ENCODE data around the gene BTN1A1.
A peak's percentile ranks its signal among the peaks of the same experiment; 100 is the strongest.
"Not testable (repeated sequence)": the region's sequence is repeated elsewhere in the genome, so short reads cannot be mapped to it uniquely, and the experiment has no call there.

The BTN1A1 gene

DNA sequence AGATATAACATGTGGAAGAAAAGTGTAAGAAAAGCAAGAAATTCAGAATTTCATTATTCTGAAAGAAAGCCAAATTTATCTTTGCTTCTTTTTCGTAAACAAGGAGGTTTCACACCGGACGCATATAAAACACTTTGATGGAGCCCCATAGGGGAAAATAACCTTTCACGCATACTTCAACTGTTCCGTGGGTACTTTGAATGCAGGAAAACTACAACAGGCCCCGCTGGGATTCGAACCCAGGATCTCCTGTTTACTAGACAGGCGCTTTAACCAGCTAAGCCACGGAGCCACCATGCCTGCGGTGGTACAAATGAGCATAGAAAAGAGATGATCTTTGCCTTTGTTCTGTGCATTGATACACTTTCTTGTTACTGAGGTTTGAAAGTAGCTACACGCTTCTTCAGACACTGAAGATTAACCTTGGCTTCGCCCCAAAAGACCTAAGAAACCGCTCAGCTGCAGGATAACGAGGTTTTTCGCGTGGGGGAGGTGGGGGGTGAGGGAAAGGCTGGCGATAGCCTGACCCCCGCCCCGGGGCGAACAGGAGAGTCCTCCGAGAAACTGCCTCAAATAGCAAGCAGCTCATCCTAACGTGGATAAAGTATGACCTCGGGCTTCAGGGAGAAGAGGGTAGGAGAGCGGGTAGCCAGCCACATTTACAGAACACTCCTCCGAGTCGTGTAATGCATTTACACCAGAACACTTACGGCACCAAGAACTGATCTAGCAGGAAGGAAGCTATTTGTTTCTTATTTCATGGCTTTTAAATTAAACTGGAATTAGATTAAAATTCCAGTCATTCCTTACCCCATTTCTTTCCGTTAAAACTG lies 32.8 kb downstream of the BTN1A1 start:
- peak overlapping the region; percentile 76 for H3K4me3 ChIP-seq (ENCODE audit: low read length)
- peak; percentile 94 for DNase-seq (ENCODE audit: low read depth, low spot score)

DNA sequence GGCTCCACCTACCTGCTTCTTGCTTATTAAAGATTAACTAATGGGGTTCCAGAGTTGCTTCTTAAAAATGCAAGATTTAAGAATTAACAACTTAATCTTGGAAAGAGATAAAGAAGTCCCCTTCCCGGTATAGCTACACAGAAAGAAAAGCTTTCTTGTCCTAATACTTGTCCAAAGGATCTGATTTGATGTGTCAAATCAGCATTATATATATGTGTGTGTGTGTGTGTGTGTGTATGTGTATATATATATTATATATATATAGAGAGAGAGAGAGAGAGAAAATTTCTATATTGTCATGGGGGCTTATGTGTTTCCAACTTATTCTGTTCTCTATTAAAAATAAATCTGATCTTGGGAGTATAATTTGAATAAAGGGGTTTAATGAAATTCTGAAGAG lies 33.4 kb downstream of the BTN1A1 start:
- peak overlapping the region; percentile 76 for H3K4me3 ChIP-seq (ENCODE audit: low read length)
- no peak for DNase-seq (ENCODE audit: low read depth, low spot score)

DNA sequence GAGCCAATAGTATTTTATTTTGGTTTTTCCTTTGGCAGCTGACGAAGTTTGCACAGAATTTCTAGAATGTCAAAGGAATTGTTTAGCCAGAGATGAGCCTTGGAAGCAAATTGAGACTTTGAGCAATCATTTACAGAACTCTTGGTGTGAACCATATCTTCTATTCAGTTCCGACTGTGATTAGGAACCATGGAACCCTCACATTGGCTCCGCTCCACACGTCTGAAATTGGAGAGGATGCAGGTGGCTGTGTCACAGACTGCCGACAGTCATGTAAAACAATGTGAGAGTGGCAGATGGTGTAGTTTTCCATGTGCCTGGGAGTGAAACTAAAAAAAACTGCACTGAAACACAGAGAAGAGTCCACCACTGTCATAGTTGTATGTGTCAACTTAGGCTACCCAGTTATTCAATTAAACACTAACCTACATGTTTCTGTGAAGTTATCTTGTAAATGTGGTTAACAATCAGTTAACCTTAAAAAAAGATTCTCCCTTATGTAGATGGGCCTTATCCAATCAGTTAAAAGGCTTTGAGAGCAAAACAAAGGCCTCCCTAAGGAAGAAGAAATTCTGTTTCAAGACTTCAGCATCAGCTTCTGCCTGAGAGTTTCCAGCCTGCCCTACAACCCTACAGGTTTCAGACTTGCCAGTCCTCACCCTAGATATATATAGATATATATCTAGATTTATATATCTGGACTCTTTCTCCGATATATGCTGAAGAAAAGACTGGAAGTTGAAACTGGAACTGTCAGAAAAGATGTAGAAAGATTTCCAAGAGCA lies 34.8 kb downstream of the BTN1A1 start:
- DNase-seq (ENCODE audit: low read depth, low spot score) = peak; percentile 58
- no peak overlapping the region for H3K4me3 ChIP-seq (ENCODE audit: low read length)

DNA sequence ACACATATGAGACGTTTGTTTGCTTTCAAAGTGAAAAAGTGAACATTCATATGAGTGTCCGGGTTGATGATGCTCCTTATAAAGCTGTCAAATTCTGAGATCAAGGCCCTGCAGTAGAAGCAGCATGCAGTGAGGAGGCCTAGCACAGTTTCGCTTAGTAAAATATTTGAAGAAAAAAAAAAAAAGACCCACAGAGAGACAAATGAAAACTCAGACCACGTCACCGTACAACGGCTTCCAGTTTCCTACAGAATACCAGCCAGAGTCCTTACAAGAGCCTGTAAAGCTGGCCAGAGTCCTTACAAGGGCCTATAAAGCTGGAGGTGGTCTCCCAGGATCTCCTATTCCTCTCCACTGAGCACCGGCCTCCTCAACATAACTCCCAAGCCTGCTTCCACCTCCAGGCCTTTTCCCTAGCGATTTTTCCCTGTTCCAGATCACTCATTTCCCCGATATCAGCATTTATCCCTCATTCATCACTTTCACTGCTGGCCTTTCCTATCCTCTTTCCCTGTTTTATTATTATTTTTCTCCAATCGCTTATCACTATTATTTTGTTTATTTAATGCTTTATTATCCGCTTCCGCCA lies 36.6 kb downstream of the BTN1A1 start:
- peak; percentile 73 for DNase-seq (ENCODE audit: low read depth, low spot score)
- peak overlapping the region; percentile 92 for H3K4me3 ChIP-seq (ENCODE audit: low read length)

DNA sequence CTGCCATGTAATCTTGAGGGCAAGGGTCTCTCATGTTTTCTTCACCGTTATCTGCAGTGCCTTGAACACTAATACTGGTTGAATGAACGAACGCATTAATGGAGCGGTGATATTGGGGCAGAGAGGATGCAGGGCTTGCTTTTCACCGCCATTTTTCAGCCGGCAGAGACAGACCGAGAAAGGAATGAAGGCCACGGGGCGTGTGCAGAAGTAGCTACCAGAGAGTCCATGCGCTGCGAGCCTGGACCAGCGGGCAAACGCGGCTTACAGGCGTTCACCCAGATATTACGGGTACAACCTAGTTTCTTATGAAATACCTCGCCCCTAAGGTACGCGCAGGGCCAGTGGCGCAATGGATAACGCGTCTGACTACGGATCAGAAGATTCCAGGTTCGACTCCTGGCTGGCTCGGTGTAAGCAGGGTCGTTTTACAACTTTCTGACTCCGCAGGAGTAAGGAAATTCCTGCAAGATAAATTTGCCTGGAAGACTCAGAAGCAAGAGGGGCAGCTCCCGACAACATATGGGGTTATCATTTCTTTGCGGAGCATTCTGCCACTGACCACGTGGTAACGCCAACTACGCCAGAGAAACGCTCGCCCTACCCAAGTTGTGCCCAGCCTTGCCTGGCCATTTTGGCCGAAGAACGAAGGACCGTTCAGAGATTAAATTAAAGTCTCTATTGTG lies 37.2 kb downstream of the BTN1A1 start:
- H3K4me3 ChIP-seq (ENCODE audit: low read length) = peak overlapping the region; percentile 92
- DNase-seq (ENCODE audit: low read depth, low spot score) = peak; percentile 91

DNA sequence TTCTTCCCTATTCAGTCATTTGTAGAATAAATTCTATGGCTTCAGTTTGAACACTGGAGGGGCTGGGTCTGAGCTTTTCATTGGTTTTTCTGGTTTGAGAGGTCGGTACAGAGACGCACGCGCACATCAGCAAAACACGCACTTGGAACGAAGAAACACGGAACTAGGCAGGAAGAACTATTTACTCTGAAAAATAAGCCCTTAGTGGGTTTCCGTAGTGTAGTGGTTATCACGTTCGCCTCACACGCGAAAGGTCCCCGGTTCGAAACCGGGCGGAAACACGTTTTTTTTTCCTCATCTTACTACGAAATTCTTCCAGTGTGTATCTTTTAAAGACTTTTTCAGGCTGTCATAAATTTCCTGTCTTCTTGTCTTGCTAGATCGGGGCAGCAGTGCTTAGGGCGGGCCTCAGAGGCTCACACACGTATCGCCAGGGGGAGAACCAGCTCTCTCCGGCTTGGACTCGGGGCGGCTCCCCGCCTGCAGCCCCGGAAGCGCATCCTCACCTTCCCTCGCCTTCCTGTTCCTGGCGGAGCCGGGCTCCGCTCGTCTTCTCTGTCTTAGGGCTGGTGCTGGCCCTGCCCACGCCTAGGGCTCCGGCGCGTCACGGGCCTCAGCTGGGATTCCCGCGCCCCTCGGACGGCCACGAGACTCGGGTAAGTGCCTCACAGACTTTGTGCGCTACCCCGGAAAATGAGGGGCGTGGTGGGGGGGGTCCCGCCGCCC lies 37.9 kb downstream of the BTN1A1 start, which contains the start of gene HMGN4:
Gene HMGN4 (plus strand): TSS at position 521 of the 726 bp plus-strand sequence. CDS start 6,841 bp downstream, outside the sequence.
- DNase-seq (ENCODE audit: low read depth, low spot score) = peak; percentile 94
- peak within 1 kb of the TSS; percentile 92 for H3K4me3 ChIP-seq (ENCODE audit: low read length)

DNA sequence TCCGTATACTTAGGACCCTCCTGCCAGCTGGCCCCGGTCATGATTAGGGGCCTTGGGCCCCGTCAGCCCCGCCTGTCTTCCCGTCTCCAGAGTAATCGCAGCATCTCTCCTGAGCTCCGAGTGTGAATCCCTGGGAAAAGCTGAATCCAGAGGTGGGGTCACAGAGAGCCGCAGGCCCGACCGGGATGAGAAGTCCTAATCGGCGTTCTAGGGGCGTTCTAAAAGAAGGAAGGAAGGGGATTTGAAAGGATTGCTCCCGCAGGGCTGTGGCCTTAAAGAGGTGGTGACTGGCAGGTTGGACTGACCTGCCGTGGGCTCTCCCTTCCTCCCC lies 38.4 kb downstream of the BTN1A1 start:
- DNase-seq (ENCODE audit: low read depth, low spot score) = no peak
- H3K4me3 ChIP-seq (ENCODE audit: low read length) = peak overlapping the region; percentile 92

DNA sequence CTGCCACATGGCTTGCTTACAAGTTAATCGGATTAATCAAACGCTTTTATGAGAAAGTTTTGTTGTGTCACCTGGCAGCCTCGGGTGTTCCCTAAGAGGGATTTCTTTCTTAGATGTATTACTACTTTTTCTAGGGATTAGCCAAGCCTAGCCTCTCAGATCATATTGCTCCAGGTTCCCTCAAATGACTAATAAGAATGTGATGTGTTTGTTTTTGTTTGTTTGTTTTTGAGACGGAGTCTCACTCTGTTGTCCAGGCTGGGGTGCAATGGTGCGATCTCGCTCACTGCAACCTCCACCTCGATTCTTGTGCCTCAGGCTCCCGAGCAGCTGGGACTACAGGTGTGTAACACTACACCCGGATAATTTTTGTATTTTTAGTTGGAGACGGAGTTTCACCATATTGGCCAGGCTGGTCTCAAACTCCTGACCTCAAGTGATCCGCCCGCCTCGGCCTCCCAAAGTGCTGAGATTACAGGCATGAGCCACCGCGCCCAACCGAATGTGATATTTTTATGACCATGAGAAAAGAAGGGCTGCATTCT lies 39.0 kb downstream of the BTN1A1 start:
- no peak for DNase-seq (ENCODE audit: low read depth, low spot score)
- peak overlapping the region; percentile 92 for H3K4me3 ChIP-seq (ENCODE audit: low read length)

DNA sequence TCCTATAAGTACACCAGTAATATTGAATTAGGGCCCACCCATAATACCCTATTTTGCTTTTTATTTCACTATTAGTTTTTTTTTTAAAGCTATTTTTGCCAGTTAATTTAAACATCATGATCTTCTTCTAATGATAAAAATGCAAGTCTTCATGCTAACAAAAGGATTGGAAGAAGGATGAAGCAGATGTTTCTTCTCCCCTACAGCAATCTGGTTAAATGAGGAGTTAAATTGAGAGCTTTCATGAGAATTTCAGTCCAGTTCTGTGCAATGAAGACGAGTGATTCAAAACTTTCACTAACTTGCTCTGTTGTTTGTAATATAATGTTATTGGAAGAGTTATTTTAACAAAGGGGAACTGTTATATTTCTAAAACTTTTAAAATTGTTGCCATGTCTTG lies 41.5 kb downstream of the BTN1A1 start:
- DNase-seq (ENCODE audit: low read depth, low spot score) = no peak
- H3K4me3 ChIP-seq (ENCODE audit: low read length) = no peak overlapping the region

- no peak for DNase-seq (ENCODE audit: low read depth, low spot score)
- no peak overlapping the region for H3K4me3 ChIP-seq (ENCODE audit: low read length)
Measured at GRCh38 chr6:26543953-26544352, 43.9 kb downstream of the BTN1A1 start.

GRCh38 chr6:26544473-26544872 lies 44.4 kb downstream of the BTN1A1 start:
- no peak for DNase-seq (ENCODE audit: low read depth, low spot score)
- H3K4me3 ChIP-seq (ENCODE audit: low read length) = no peak overlapping the region

- DNase-seq (ENCODE audit: low read depth, low spot score) = no peak
- no peak overlapping the region for H3K4me3 ChIP-seq (ENCODE audit: low read length)
Measured at GRCh38 chr6:26545627-26546026, 45.5 kb downstream of the BTN1A1 start.

DNA sequence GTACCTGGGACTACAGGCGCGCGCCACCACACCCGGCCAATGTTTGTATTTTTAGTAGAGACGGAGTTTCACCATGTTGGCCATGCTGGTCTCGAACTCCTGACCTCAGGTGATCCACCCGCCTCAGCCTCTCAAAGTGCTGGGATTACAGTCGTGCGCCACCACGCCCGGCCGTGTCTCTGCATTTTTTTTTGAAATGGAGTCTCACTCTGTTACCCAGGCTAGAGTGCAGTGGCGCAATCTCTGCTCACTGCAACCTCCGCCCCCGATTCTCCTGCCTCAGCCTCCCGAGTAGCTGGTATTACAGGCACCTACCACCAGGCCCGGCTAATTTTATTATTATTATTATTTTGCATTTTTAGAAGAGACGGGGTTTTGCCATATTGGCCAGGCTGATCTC lies 47.3 kb downstream of the BTN1A1 start:
- H3K4me3 ChIP-seq (ENCODE audit: low read length); DNase-seq (ENCODE audit: low read depth, low spot score): not testable (repeated sequence)

DNA sequence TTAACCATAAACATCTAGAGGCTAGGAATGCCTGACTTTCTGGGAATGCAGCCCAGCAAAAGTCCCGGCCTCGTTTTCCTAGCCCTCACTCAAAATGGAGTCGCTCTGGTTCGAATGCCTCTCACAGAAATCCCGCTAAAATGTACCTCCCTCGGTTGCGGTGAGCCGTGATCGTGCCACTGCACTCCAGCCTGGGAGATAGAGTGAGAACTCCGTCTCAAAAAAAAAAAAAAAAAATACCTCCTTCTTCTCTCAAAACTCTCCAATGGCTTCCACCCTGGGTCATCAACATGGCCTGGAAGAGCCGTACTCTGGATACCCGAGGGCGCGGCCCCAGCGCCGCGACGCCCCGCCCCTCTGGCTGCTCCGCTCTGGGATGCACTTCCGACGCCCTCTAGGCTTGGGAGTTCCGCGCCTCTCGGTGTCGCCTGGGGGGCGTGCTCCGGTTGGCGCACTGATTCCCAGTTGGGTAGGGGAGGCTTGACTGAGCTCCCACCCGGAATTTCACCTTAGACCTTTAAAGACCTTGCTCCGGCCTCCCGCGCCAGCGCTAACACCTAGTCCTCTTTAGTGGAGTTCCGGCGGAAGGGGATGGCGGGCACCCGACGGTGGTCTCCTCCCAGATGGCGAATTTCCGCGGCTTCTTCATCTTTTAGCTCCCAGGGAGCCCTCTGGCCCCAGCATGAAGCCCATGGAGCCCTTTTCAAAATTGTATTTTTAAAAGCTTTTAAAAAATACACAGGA lies 50.3 kb downstream of the BTN1A1 start:
- peak; percentile 55 for DNase-seq (ENCODE audit: low read depth, low spot score)
- H3K4me3 ChIP-seq (ENCODE audit: low read length) = peak overlapping the region; percentile 68

GRCh38 chr6:26552205-26552604 lies 52.1 kb downstream of the BTN1A1 start:
- DNase-seq (ENCODE audit: low read depth, low spot score) = no peak
- no peak overlapping the region for H3K4me3 ChIP-seq (ENCODE audit: low read length)

DNA sequence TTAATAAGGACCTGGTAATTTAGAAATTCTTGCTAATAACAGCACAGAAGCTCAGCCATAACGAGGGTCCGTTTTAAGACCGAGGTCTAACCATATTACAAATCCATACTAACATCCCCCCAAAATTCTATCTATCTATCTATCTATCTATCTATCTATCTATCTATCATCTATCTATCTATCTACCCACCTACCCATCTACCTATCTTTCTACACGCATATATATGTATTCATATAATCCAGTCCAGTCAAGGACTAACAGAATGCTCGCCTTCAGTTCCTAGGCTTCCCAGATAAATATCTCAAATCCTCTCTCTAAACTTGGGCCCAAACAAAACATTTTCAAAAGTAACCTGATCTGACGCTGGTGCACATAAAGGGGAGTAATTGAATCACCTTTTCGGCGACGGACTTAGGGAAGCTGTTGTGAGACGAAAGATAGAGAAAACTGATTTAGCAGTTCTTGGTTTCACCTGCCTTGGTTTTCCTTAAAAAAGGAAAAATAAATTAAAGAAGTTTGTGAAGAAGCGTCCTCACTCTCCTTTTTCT lies 52.6 kb downstream of the BTN1A1 start:
- H3K4me3 ChIP-seq (ENCODE audit: low read length) = peak overlapping the region; percentile 95
- DNase-seq (ENCODE audit: low read depth, low spot score) = no peak

DNA sequence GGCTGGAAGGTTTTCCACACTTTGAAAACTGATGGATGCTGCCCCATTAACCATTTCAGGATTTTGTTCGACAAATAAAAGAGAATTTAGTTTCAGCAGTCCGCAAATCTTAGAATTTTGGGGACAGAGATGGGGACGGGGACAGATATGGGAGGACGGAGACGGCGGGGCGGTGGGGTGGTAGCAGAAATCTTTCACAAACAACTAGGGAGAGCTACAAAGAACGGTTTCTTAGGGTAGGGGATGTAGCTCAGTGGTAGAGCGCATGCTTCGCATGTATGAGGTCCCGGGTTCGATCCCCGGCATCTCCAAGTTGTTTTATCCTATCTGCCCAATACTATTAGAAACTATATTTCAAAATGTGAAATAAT lies 53.1 kb downstream of the BTN1A1 start:
- peak; percentile 79 for DNase-seq (ENCODE audit: low read depth, low spot score)
- H3K4me3 ChIP-seq (ENCODE audit: low read length) = peak overlapping the region; percentile 95
